Psoas muscle (tissue), 8 donors: ENCODE data around the gene RAB11B. TPM values are rescaled to one million over a fixed set of nuclear protein-coding genes. Genes with fewer than 3 reads are reported as not detected.

Experiments
- ATAC-seq, 4 donors: fragments of 200-7000 bp; cut with Tn5 transposase; one replicate each; pipeline ENCODE4 v1.9.1; 2020; ENCODE audit warnings: moderate library complexity in 3 of 4, mild to moderate bottlenecking in 2 of 4
- DNase-seq, 2 donors: peaks; one replicate each; pipeline ENCODE4 v3.0.0-alpha.2; 2020
- H3K27ac ChIP-seq: fragments of 200-600 bp; one replicate; pipeline ENCODE4 v1.8.0; 2022
- H3K27me3 ChIP-seq, 3 donors: fragments of 200-600 bp in 1 of 3; one replicate each; pipeline versions ENCODE4 v1.6.1 to v1.8.0; 2013 to 2022; ENCODE audit warnings: low read length in 2 of 3, mild to moderate bottlenecking in 2 of 3, moderate library complexity in 1 of 3; ENCODE audit not compliant: insufficient read depth in 3 of 3
- H3K36me3 ChIP-seq, 2 donors: fragments of 200-600 bp in 1 of 2; one replicate each; pipeline versions ENCODE4 v1.6.1 to v1.8.0; 2013 to 2022; ENCODE audit warnings: low read depth in 1 of 2, mild to moderate bottlenecking in 1 of 2, moderate library complexity in 1 of 2; ENCODE audit not compliant: insufficient read depth in 1 of 2
- H3K4me1 ChIP-seq: fragments of 200-600 bp; one replicate; pipeline ENCODE4 v1.8.0; 2022
- H3K4me3 ChIP-seq: fragments of 200-600 bp; one replicate; pipeline ENCODE4 v1.8.0; 2022; ENCODE audit warnings: mild to moderate bottlenecking
- H3K9me3 ChIP-seq: fragments of 200-600 bp; one replicate; pipeline ENCODE4 v1.8.0; 2022
- CTCF ChIP-seq: fragments of 200-600 bp; IDR thresholded peaks from one replicate; pipeline ENCODE4 v1.8.0; 2022; ENCODE audit warnings: antibody characterized with exemption
- WGBS, 3 donors: extraction: QIAGEN DNeasy Blood & Tissue Kit; methylation state at CpG; one replicate each; pipeline versions ENCODE4 v1.1.6 to v1.1.7; 2013; 5-methylcytosine and 5-hydroxymethylcytosine counted together
- intact Hi-C, 2 donors: fragments of 100-400 bp; cut with DNase I; formaldehyde crosslinking; loops; one replicate each; pipeline versions ENCODE4 v1.11.0 to v1.14.2; 2022
- polyA plus RNA-seq, 3 donors: library from polyadenylated mRNA; stranded (reverse); fragments of 200-250 nt; gene quantifications; one replicate each; pipeline ENCODE4 v1.2.3, GENCODE V29; 2013
- total RNA-seq, 4 donors: library from RNA; stranded (reverse); fragmentation: NEBNext Ultra II Directional in 2 of 4; extraction: Animal tissue kit (Norgen Biotek cat#: 25700) in 2 of 4; gene quantifications; one replicate each; pipeline versions ENCODE4 v1.2.1 to v1.2.4, GENCODE V29; 2021 to 2023
- donor health status: healthy with polysubstance abuse.
- donor health status: DM: no; HTN: no; CAD: no; lungs with moderate emphysema.
- donor health status: Bipolar disorder and iron deficiency.
- donor health status: healthy.
- donor health status: DM: yes; HTN: yes; CAD: no.
- donor health status: DM: no; HTN: no; CAD: no.
- donor health status: DM: no; HTN: no; CAD: no.
- donor health status: DM: yes; HTN: yes; CAD: no.

The RAB11B gene
- total and polyA plus RNA-seq, 7 donors = 43.9 to 130 (median 77.1) TPM

- DNase-seq = no peak
- WGBS, 3 donors = 82 to 89% (median 84%) methylated on average over 6 of the region's 6 CpGs
- peaks cover 2 to 40% of the 10 kb centered on the region in 2 donors for H3K36me3 ChIP-seq
- no peak overlapping the region for H3K27ac ChIP-seq
- ATAC-seq = no peak
- intact Hi-C loops = no loop called here
- H3K4me1 ChIP-seq = peaks cover 4% of the 10 kb centered on the region
- H3K4me3 ChIP-seq = no peak overlapping the region
- no peaks in the 10 kb centered on the region for H3K9me3 ChIP-seq
- no peaks in the 10 kb centered on the region for H3K27me3 ChIP-seq
- TF ChIP-seq CTCF = no peak
These were observed 38.9 kb downstream of the RAB11B start for GRCh38 chr19:8429044-8429443.

- H3K36me3 ChIP-seq = peaks cover 2 to 40% of the 10 kb centered on the region in 2 donors
These were observed 39.7 kb downstream of the RAB11B start for GRCh38 chr19:8429826-8430225.

GRCh38 chr19:8430650-8431049 lies 40.5 kb downstream of the RAB11B start:
- H3K4me1 ChIP-seq = no peaks in the 10 kb centered on the region
- 91 to 94% (median 92%) methylated on average over 20 of the region's 20 CpGs for whole genome bisulfite sequencing, 3 donors
- ATAC-seq (no peak), DNase-seq (no peak)
- H3K4me3 ChIP-seq = no peak overlapping the region
- peaks cover 2 to 45% of the 10 kb centered on the region in 2 donors for H3K36me3 ChIP-seq
- TF ChIP-seq CTCF = no peak
- no peak overlapping the region for H3K27ac ChIP-seq
- no peaks in the 10 kb centered on the region for H3K9me3 ChIP-seq
- intact Hi-C loops = no loop called here
- H3K27me3 ChIP-seq = no peaks in the 10 kb centered on the region

More at GRCh38 chr19:8429826-8430225, 39.7 kb downstream of the RAB11B start:
- 88 to 95% (median 93%) methylated on average over 6 of the region's 6 CpGs for WGBS, 3 donors
- H3K9me3 ChIP-seq = no peaks in the 10 kb centered on the region
- H3K4me3 ChIP-seq = no peak overlapping the region
- H3K27ac ChIP-seq = no peak overlapping the region
- H3K27me3 ChIP-seq = no peaks in the 10 kb centered on the region
- ATAC-seq (no peak), DNase-seq (no peak)
- intact Hi-C loops = no loop called here
- TF ChIP-seq CTCF = no peak
- no peaks in the 10 kb centered on the region for H3K4me1 ChIP-seq

GRCh38 chr19:8438236-8438635 lies 48.1 kb downstream of the RAB11B start:
- intact Hi-C loops = no loop called here
- H3K4me3 ChIP-seq = no peak overlapping the region
- TF ChIP-seq CTCF = no peak
- H3K27me3 ChIP-seq = no peaks in the 10 kb centered on the region
- no peaks in the 10 kb centered on the region for H3K9me3 ChIP-seq
- DNase-seq = peak in 1 of 2 donors; percentile 28
- H3K27ac ChIP-seq = no peak overlapping the region
- H3K4me1 ChIP-seq = no peaks in the 10 kb centered on the region
- peaks cover 0 to 25% of the 10 kb centered on the region in 2 donors for H3K36me3 ChIP-seq
- no peak for ATAC-seq
- 94 to 95% (median 95%) methylated on average over 12 of the region's 12 CpGs for WGBS, 3 donors
